CD4-positive, alpha-beta T cell treated with Interleukin-17A for 1 hour (primary cell): ENCODE results near the gene CYREN.
"Not testable (repeated sequence)": the region's sequence is repeated elsewhere in the genome, so short reads cannot be mapped to it uniquely, and the experiment has no call there.

Experiments used
- DNase-seq: peaks from one replicate; pipeline ENCODE4 v3.0.0-alpha.2; 2020

The CYREN gene

GRCh38 chr7:135158141-135158655 is 12.3 kb downstream of the CYREN start:
- DNase-seq: no peak

GRCh38 chr7:135156290-135156689 is 14.2 kb downstream of the CYREN start:
- no peak for DNase-seq

GRCh38 chr7:135154734-135155133 is 15.8 kb downstream of the CYREN start:
- no peak for DNase-seq

GRCh38 chr7:135152442-135152841 is 18.1 kb downstream of the CYREN start:
- no peak for DNase-seq

- no peak for DNase-seq
These were observed 19.0 kb downstream of the CYREN start for GRCh38 chr7:135151533-135151932.

GRCh38 chr7:135151132-135151531 is 19.4 kb downstream of the CYREN start:
- DNase-seq: no peak

- DNase-seq: no peak
These were observed 20.3 kb downstream of the CYREN start for GRCh38 chr7:135150072-135150782.

- DNase-seq: peak; percentile 82
These were observed 22.4 kb downstream of the CYREN start, which contains the start of gene TMEM140 for GRCh38 chr7:135147899-135148721. Gene TMEM140 (plus strand): TSS chr7:135148072. CDS start chr7:135164442, 16,370 bp downstream.

GRCh38 chr7:135147341-135147898 is 23.1 kb downstream of the CYREN start:
- peak; percentile 59 for DNase-seq

GRCh38 chr7:135143885-135144668 is 26.4 kb downstream of the CYREN start:
- no peak for DNase-seq

- no peak for DNase-seq
These were observed 40.9 kb downstream of the CYREN start for GRCh38 chr7:135129579-135129978.

GRCh38 chr7:135128931-135129330 is 41.6 kb downstream of the CYREN start:
- DNase-seq: no peak

GRCh38 chr7:135124631-135125030 is 45.9 kb downstream of the CYREN start:
- DNase-seq: not testable (repeated sequence)

GRCh38 chr7:135121868-135122267 is 48.6 kb downstream of the CYREN start:
- no peak for DNase-seq

GRCh38 chr7:135117096-135117495 is 53.4 kb downstream of the CYREN start:
- DNase-seq: no peak
